HG02763 (cell line): Measurements from ENCODE around the gene RAC3.

Source experiments
- ATAC-seq: cut with Tn5 transposase; IDR thresholded peaks from one replicate; pipeline ENCODE4 v1.9.1; 2021; ENCODE audit warnings: mild to moderate bottlenecking, moderate library complexity; ENCODE audit not compliant: unreplicated experiment

Gene RAC3

DNA sequence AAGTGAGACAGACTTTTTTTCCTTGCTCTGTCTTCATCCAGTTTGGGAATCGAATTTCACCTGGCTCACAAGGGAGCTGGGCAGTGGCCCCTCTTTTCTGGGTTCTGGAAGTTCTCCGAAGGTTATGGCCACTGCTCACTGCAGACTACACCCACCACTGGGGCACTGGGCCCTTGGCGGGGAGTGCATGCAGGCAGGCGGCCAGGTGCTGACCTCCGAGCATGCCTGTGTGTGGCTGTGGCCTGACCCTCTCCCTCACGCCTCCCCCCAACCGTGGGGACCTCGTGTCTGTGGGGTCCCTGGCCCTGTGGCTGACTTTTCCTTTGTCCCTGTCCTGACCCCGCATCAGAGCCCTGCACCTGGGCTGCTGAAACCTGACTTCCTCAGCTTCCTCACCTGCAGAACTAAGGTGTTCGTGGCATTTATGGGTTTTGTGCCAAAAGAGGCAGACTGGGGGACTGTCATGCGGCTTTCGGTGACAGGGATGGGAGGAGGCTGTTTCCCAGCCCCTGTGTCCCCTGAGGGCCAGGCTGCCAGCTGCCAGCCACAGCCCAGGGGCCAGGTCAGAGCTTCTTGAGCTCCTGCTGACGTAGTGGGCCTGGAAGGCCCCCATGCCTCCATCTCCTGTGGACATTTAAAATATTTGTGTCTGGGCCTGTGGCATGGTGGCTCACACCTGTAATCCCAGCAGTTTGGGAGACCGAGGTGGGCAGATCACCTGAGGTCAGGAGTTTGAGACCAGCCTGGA, 32.6 kb upstream of the RAC3 start:
- ATAC-seq, result no peak

- no peak for ATAC-seq
Measured at GRCh38 chr17:81999587-81999975, 31.9 kb upstream of the RAC3 start.

GRCh38 chr17:81999976-82000802, 31.3 kb upstream of the RAC3 start:
- no peak for ATAC-seq

DNA sequence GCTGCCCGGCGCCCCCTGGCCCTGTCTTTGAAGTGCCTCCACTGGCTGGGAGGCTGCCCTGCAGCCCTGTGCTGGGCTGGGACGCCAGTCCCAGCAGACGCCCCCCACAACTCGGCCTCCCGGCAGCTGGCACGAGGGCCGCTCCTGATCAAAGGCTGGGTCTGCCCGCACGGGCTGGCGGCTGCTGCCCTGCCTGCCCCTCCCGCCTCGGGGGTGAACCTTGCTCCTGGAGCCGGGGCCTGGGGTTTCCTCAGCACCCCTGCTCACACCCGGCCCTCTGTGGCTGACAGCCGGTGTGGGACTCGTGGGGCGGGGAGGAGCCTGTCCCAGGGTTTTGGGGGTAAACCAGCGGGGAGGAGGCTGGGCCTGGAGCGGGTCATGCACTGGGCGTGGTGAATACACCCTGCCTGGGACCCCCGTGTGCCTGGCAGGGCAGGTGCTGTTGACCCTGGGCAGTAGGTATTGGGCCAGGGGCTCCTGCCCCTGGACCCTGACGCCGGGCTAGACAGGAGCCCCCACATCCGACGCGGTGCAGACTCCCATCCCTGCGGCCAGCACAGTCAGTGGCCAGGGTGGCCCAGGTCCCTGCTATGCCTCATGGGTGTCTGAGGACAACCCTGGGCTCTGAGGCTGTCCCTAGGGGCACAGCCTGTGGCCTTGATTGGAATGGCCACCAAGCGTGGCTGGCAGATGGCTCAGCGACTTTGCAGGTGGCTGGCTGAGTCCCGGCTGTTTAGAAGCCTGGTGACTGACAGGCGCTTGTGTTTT, 30.5 kb upstream of the RAC3 start:
- no peak for ATAC-seq

DNA sequence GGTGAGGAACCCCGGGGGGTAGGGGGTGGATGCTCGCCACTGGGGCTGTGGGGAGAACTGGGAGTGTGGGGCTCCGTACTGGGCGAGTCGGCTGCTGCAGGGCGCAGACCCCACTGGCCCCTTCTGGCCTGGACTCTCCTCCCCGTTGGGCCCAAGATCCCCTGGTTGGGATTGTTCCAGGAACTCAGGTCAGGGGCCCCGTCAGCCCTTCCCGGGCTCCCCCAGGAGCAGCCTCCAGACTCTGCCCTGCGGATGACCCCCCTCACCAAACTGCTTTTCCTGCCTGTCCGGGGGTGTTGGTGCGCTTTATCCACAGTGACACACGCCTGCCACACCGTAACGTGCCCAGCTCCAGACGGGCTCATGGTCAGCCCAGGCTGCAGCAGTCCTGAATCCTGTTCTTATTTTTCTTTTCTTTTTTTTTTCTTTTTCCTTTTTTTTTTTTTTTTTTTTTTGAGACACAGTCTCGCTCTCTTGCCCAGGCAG, 29.9 kb upstream of the RAC3 start:
- no peak for ATAC-seq

- ATAC-seq, result no peak
Measured at GRCh38 chr17:82003411-82004381, 27.8 kb upstream of the RAC3 start.

GRCh38 chr17:82004517-82005455, 26.7 kb upstream of the RAC3 start:
- ATAC-seq, result no peak

- ATAC-seq, result no peak
Measured at GRCh38 chr17:82005701-82006348, 25.7 kb upstream of the RAC3 start.

GRCh38 chr17:82006468-82007227, 24.8 kb upstream of the RAC3 start:
- no peak for ATAC-seq

DNA sequence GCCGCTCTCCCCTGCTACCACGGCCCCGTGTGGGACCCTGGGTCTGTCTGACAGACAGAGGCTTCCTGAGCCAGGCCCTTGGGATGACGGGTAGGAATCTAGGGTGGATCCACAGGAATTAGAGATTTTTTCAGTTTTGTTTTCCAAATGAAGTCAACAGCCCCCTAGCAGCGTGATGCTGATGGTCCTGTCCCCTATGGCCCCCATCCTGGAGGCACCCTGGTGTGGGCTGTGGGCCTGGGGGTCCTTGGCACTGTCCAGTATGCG, 24.3 kb upstream of the RAC3 start:
- ATAC-seq, result no peak

- ATAC-seq, result no peak
Measured at GRCh38 chr17:82007495-82008257, 23.8 kb upstream of the RAC3 start.

GRCh38 chr17:82008258-82008940, 23.1 kb upstream of the RAC3 start:
- ATAC-seq, result no peak

GRCh38 chr17:82008941-82009405, 22.5 kb upstream of the RAC3 start:
- ATAC-seq, result no peak

- ATAC-seq, result no peak
Measured at GRCh38 chr17:82009413-82009812, 22.1 kb upstream of the RAC3 start.

- ATAC-seq, result no peak
Measured at GRCh38 chr17:82010575-82011525, 20.6 kb upstream of the RAC3 start.
